Cardiac muscle cell (in vitro differentiated cells and primary cell): ENCODE results near the gene C2. TPM values are rescaled to one million over a fixed set of nuclear protein-coding genes. Genes with fewer than 3 reads are reported as not detected.
A peak's percentile ranks its signal among the peaks of the same experiment; 100 is the strongest.

Source experiments
- DNase-seq, 2 donors: peaks; one replicate each; pipeline versions ENCODE4 v3.0.0 to v3.0.0-alpha.2; 2010 to 2017; ENCODE audit warnings: low read depth in 1 of 2, low spot score in 1 of 2
- H3K27ac ChIP-seq: fragments of 200-600 bp; sonication (generic); 2 replicates; pipeline ENCODE4 v1.5.1; 2016
- H3K27me3 ChIP-seq: fragments of 200-600 bp; sonication (generic); 2 replicates; pipeline ENCODE4 v1.6.0; 2016; ENCODE audit warnings: control low read depth
- H3K36me3 ChIP-seq: fragments of 200-600 bp; sonication (generic); 2 replicates; pipeline ENCODE4 v1.5.1; 2016; ENCODE audit warnings: control low read depth
- H3K4me1 ChIP-seq: fragments of 200-600 bp; sonication (generic); 2 replicates; pipeline ENCODE4 v1.8.1; 2017; ENCODE audit warnings: low read depth, mild to moderate bottlenecking, mixed run types
- H3K4me3 ChIP-seq: fragments of 200-600 bp; sonication (generic); 2 replicates; pipeline ENCODE4 v1.5.1; 2016; ENCODE audit warnings: mild to moderate bottlenecking
- H3K9me3 ChIP-seq: fragments of 200-600 bp; sonication (generic); 2 replicates; pipeline ENCODE4 v1.5.1; 2017; ENCODE audit warnings: low read depth, mild to moderate bottlenecking, control low read depth
- polyA plus RNA-seq: library from polyadenylated mRNA; unstranded; fragments of >200 nt; fragmentation: Nextera tagmentation; extraction: Ambion mirVana; gene quantifications from 2 replicates; pipeline ENCODE4 v1.2.1, GENCODE V29; 2016
- total RNA-seq: library from RNA; depleted of rRNA; stranded (reverse); fragments of >200 nt; gene quantifications from 2 replicates; pipeline ENCODE4 v1.2.3, GENCODE V29; 2016
- TF ChIP-seq, protein P1 (sequence below): IDR thresholded peaks from 2 replicates; pipeline ENCODE4 v1.5.1; 2012; ENCODE audit warnings: low read depth, mild to moderate bottlenecking, low read length

C2 gene
- total and polyA plus RNA-seq, 2 experiments from 2014 or later: 0.48 to 1.9 TPM

DNA sequence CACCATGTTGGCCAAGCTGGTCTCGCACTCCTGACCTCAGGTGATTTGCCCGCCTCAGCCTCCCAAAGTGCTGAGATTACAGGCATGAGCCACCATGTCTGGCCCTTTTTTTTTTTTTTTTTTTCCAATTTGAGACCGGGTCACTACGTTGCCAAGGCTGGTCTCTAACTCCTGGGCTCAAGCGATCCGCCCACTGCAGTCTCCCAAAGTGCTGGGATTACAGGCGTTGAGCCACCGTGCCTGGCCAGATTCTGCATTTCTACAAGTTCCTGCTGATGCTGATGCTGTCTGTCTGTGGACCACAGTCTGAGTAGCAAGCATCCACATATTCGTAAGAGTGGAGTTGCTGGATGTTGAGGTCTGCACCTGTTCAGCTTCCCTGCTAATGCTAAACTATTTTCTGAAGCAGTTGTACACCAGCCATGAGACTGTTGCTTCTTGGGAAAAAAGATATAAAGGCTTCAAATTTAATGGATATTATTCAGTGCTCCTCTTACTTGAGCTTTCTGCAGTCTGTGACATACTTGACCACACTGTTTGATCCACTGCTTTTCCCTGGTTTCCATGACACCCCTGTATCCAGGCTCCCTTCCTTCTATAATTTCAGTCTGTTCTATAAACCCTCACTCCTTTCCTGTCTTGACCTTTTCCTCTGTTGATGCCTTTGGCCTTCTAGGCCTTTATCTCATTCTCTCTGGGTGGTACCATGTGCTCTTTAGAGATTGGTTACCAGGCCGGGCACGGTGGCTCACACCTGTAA lies 15.5 kb upstream of the C2 start:
- H3K27me3 ChIP-seq: no peaks in the 10 kb centered on the region
- H3K9me3 ChIP-seq: no peaks in the 10 kb centered on the region
- no peaks in the 10 kb centered on the region for H3K4me1 ChIP-seq
- H3K36me3 ChIP-seq: no peaks in the 10 kb centered on the region
- TF ChIP-seq, protein P1, sequence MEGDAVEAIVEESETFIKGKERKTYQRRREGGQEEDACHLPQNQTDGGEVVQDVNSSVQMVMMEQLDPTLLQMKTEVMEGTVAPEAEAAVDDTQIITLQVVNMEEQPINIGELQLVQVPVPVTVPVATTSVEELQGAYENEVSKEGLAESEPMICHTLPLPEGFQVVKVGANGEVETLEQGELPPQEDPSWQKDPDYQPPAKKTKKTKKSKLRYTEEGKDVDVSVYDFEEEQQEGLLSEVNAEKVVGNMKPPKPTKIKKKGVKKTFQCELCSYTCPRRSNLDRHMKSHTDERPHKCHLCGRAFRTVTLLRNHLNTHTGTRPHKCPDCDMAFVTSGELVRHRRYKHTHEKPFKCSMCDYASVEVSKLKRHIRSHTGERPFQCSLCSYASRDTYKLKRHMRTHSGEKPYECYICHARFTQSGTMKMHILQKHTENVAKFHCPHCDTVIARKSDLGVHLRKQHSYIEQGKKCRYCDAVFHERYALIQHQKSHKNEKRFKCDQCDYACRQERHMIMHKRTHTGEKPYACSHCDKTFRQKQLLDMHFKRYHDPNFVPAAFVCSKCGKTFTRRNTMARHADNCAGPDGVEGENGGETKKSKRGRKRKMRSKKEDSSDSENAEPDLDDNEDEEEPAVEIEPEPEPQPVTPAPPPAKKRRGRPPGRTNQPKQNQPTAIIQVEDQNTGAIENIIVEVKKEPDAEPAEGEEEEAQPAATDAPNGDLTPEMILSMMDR: no peak
- DNase-seq: no peak
- no peak overlapping the region for H3K27ac ChIP-seq
- no peak overlapping the region for H3K4me3 ChIP-seq

DNA sequence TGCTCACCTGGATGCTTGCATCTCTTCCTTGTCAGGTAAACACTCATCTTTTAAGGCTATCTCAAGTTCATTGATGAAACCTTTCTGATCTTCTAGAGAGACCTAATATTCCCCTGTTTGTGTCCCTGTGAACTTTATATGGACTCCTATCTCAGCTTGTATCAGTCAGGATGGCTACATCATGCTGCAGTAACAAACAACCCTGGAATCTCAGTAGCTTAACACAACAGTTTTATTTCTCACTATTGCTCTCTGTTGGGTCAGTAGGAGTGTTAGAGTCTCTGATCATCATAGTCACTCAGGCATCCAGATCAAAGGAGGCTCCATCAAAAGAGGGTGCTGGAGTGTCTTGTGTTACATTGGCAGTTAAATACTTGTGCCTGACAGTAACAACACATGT lies 12.2 kb upstream of the C2 start:
- no peaks in the 10 kb centered on the region for H3K36me3 ChIP-seq
- no peak for DNase-seq
- no peaks in the 10 kb centered on the region for H3K9me3 ChIP-seq
- no peak overlapping the region for H3K27ac ChIP-seq
- H3K4me3 ChIP-seq: no peak overlapping the region
- H3K27me3 ChIP-seq: no peaks in the 10 kb centered on the region
- TF ChIP-seq, protein P1: no peak
- no peaks in the 10 kb centered on the region for H3K4me1 ChIP-seq

DNA sequence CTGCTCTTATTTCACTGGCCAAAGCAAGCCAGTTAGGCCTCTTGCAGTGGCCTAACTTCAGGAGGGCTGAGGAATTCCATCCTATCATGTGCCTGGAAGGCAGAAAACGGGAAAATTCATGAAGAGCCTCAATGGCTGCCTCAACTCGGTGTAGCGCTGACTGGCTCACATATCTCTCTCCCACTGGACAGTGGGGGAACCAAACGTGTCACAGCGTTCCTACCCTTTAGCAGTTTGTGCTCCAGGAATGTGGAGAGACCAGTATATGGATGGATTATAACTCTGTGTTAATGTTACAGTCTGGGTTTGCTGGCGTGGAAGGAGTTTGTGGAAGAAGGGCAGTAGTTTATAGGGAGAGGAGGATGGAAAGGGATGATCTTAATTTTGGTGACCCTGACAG lies 11.8 kb upstream of the C2 start:
- Histone ChIP-seq H3K9me3 (no peaks in the 10 kb centered on the region), H3K4me3 (no peak overlapping the region), H3K4me1 (no peaks in the 10 kb centered on the region), H3K27ac (no peak overlapping the region), H3K27me3 (no peaks in the 10 kb centered on the region), H3K36me3 (no peaks in the 10 kb centered on the region)
- TF ChIP-seq, protein P1: no peak
- DNase-seq: no peak

DNA sequence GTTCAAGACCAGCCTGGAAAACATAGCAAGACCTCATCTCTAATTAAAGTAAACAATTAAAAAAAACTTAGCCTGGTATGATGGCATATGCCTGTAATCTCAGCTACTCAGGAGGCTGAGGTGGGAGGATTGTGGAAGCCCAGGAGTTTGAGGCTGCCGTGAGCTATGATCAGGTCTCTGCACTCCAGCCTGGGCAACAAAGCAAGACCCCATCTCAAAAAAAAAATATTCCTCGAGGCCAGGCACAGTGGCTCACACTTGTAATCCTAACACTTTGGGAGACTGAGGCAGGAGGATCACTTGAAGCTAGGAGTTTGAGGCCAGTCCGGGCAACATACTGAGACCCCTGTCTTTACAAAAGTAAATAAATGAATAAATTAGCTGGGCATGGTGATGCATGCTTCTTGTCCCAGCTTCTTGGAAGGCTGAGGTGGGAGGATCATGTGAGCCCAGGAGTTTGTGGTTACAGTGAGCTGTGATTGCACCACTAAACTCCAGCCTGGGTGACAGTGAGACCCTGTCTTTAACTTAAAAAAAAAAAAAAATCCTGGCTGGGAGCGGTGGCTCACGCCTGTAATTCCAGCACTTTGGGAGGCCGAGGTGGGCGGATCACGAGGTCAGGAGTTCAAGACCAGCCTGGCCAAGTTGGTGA lies 9.3 kb upstream of the C2 start:
- H3K4me1 ChIP-seq: no peaks in the 10 kb centered on the region
- no peaks in the 10 kb centered on the region for H3K9me3 ChIP-seq
- no peaks in the 10 kb centered on the region for H3K27me3 ChIP-seq
- TF ChIP-seq, protein P1: no peak
- H3K27ac ChIP-seq: no peak overlapping the region
- DNase-seq: peak in 1 of 2 donors; percentile 57
- no peak overlapping the region for H3K4me3 ChIP-seq
- no peaks in the 10 kb centered on the region for H3K36me3 ChIP-seq

DNA sequence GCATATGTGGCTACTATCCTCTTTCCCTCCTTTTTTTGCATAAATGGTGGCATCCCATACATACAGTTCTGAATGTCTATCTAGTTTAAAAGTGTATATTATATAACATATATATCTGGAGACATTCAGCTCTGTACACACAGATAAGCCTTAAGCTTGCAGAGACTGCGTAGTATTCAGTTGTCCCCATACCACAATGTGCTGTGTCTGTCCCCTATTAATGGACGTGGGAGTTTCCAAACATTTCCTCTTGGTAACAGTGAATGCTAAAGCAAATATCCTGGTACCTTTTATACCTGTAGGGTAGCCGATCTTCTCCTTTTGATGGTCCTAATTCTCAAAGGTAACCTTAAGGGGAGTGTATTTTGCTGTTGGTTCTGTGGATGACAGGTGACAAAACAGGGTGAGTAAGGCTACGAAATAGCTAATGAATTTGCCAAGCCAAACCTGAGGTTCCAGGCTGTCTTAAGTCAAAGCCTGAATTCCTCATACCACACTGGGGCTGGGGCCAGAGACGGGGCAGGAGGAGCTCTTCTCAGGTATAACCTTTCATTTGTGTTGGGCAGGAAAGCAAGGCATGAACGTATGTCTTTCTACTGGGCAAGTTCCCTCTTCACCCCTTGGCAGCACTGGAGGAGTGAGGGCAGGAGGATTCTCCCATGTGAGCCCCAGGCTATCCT lies 7.8 kb upstream of the C2 start:
- DNase-seq: no peak
- Histone ChIP-seq H3K4me3 (no peak overlapping the region), H3K4me1 (no peaks in the 10 kb centered on the region), H3K27ac (no peak overlapping the region), H3K36me3 (no peaks in the 10 kb centered on the region), H3K27me3 (no peaks in the 10 kb centered on the region), H3K9me3 (no peaks in the 10 kb centered on the region)
- TF ChIP-seq, protein P1: no peak
